GM13977 (cell line): Measurements from ENCODE around the gene NRN1L.

ENCODE experiments used
- DNase-seq: peaks from one replicate; pipeline ENCODE4 v3.0.0; 2012; ENCODE audit warnings: low spot score
- in situ Hi-C: fragments of 300-500 bp; cut with MboI; formaldehyde crosslinking; loops from one replicate; pipeline ENCODE4 v1.12.0; 2022; ENCODE audit warnings: low sequenced_read_pairs, low pct_unique_long_range_greater_than_20kb, mixed read lengths, inconsistent platforms; ENCODE audit not compliant: unreplicated experiment
- TF ChIP-seq, protein P1 (sequence below): IDR thresholded peaks from 2 replicates; pipeline ENCODE4 v1.5.1; 2012; ENCODE audit warnings: mild to moderate bottlenecking, control low read depth; ENCODE audit not compliant: insufficient read depth; ENCODE audit errors: extremely low read depth, missing control alignments

The NRN1L gene

DNA sequence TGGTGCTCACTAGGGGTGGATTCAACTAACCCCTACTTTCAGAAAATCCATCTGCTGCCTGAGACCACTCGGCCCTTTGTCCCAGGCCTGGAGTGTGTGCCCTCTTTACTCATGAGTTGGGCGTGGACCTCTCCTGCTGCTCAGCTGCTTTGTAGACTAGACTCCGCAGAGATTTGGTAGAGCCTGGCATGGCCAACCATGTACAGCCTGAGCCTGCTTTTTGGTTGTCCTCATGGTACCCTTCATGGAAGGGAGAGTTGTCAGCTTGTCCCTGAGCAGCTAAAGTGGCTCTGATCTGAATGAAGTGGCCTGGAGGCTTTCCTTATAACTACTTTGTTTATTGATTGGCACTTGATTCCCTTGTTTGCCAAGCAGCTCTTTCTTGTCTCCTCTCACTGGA lies 10.3 kb upstream of the NRN1L start:
- DNase-seq: no peak
- in situ Hi-C loops: no loop called here
- TF ChIP-seq, protein P1, sequence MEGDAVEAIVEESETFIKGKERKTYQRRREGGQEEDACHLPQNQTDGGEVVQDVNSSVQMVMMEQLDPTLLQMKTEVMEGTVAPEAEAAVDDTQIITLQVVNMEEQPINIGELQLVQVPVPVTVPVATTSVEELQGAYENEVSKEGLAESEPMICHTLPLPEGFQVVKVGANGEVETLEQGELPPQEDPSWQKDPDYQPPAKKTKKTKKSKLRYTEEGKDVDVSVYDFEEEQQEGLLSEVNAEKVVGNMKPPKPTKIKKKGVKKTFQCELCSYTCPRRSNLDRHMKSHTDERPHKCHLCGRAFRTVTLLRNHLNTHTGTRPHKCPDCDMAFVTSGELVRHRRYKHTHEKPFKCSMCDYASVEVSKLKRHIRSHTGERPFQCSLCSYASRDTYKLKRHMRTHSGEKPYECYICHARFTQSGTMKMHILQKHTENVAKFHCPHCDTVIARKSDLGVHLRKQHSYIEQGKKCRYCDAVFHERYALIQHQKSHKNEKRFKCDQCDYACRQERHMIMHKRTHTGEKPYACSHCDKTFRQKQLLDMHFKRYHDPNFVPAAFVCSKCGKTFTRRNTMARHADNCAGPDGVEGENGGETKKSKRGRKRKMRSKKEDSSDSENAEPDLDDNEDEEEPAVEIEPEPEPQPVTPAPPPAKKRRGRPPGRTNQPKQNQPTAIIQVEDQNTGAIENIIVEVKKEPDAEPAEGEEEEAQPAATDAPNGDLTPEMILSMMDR: no peak

DNA sequence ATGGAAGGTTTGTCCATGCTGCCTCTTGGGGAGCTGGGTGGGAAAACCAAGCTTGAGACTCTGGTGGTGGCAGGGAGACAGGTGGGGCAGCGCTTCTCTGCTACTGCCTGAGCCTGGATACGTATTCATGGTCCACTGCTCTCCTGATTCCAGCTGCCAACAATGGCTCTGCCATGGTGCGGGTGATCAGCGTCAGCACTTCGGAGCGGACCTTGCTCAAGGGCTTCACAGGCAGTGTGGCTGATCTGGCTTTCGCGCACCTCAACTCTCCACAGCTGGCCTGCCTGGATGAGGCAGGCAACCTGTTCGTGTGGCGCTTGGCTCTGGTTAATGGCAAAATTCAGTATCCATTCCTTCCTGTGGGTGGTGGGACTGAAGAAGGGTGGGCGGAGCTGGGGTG lies 7.6 kb upstream of the NRN1L start:
- TF ChIP-seq, protein P1: no peak
- in situ Hi-C loops: no loop called here
- no peak for DNase-seq

DNA sequence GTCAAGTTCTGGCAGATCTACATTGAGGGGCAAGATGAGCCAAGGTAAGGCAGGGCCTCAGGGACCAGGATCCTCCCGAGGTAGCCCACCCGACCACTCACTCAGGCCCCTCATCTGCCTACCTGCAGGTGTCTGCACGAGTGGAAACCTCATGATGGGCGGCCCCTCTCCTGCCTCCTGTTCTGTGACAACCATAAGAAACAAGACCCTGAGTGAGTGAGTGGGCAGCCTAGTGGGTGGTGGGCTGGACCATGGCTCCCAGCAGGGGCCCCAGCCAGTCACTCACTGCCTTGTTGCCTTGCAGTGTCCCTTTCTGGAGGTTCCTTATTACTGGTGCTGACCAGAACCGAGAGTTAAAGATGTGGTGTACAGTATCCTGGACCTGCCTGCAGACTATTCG lies 6.5 kb upstream of the NRN1L start:
- TF ChIP-seq, protein P1: no peak
- in situ Hi-C loops: no loop called here
- no peak for DNase-seq

DNA sequence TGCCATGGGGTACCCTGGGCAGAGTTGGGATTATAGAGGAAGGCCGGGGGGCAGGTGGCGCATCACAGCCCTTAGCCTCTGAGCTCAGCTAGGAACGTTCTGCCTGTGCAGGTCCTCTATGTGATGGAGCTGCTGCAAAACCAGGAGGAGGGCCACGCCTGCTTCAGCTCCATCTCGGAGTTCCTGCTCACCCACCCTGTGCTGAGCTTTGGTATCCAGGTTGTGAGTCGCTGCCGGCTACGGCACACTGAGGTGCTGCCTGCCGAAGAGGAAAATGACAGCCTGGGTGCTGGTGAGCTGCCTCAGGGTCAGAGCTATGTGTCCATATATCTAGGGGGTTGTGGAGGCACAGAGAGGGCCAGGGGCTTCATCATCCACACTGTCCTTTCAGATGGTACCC lies 5.8 kb upstream of the NRN1L start:
- TF ChIP-seq, protein P1: no peak
- DNase-seq: no peak
- in situ Hi-C loops: no loop called here

DNA sequence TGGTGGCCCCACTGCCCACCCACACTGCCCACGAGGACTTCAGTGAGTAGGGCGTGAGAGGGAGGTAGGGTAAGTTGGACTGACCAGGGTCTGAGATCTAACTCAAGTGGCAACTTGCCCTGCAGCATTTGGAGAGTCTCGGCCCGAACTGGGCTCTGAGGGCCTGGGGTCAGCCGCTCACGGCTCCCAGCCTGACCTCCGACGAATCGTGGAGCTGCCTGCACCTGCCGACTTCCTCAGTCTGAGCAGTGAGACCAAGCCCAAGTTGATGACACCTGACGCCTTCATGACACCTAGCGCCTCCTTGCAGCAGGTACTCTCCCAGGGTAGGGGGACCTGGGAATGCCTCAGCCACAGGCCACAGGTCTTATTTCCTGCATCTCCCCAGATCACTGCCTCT lies 5.2 kb upstream of the NRN1L start:
- no peak for DNase-seq
- in situ Hi-C loops: no loop called here
- TF ChIP-seq, protein P1: no peak

DNA sequence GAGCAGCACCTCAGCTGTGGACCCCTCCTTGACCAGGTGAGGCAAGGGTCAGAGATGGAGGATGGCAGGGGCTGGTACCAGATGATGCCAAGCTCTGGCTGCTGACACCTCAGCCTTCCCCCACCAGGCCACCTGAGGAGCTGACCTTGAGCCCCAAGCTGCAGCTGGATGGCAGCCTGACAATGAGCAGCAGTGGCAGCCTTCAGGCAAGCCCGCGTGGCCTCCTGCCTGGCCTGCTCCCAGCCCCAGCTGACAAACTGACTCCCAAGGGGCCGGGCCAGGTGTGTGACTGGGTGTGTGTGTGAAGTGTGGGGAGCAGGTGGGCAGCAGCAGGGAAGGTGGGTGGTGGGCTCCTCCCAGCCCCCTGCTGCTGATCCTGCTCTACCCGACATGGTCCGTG lies 4.7 kb upstream of the NRN1L start:
- TF ChIP-seq, protein P1: no peak
- no peak for DNase-seq
- in situ Hi-C loops: no loop called here

DNA sequence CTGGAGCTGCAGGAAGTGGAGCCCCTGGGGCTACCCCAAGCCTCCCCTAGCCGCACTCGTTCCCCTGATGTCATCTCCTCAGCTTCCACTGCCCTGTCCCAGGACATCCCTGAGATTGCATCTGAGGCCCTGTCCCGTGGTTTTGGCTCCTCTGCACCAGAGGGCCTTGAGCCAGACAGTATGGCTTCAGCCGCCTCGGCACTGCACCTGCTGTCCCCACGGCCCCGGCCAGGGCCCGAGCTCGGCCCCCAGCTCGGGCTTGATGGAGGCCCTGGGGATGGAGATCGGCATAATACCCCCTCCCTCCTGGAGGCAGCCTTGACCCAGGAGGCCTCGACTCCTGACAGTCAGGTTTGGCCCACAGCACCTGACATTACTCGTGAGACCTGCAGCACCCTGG lies 4.1 kb upstream of the NRN1L start:
- no peak for DNase-seq
- TF ChIP-seq, protein P1: no peak
- in situ Hi-C loops: no loop called here
